Right lobe of liver (tissue), 4 donors: ENCODE measurements around the gene GNPDA1.
"Not testable (repeated sequence)": the region's sequence is repeated elsewhere in the genome, so short reads cannot be mapped to it uniquely, and the experiment has no call there.

ENCODE experiments used
- POLR2A ChIP-seq: fragments of 450-650 bp; IDR thresholded peaks from one replicate; pipeline ENCODE4 v1.6.1; 2017; ENCODE audit warnings: antibody characterized with exemption, mild to moderate bottlenecking
- TF ChIP-seq, protein P1 (sequence below), 4 donors: fragments of 200-600 bp in 3 of 4; fragments of 450-650 bp in 1 of 4; IDR thresholded peaks; one replicate each; pipeline versions ENCODE4 v1.5.1 to v1.8.0; 2016 to 2022; ENCODE audit warnings: antibody characterized with exemption in 4 of 4, mild to moderate bottlenecking in 2 of 4
- donor health status: DM: no; HTN: no; CAD: no.
- donor health status: DM: no; HTN: no; CAD: no.
- donor health status: DM: no; HTN: yes; CAD: no.

DNA sequence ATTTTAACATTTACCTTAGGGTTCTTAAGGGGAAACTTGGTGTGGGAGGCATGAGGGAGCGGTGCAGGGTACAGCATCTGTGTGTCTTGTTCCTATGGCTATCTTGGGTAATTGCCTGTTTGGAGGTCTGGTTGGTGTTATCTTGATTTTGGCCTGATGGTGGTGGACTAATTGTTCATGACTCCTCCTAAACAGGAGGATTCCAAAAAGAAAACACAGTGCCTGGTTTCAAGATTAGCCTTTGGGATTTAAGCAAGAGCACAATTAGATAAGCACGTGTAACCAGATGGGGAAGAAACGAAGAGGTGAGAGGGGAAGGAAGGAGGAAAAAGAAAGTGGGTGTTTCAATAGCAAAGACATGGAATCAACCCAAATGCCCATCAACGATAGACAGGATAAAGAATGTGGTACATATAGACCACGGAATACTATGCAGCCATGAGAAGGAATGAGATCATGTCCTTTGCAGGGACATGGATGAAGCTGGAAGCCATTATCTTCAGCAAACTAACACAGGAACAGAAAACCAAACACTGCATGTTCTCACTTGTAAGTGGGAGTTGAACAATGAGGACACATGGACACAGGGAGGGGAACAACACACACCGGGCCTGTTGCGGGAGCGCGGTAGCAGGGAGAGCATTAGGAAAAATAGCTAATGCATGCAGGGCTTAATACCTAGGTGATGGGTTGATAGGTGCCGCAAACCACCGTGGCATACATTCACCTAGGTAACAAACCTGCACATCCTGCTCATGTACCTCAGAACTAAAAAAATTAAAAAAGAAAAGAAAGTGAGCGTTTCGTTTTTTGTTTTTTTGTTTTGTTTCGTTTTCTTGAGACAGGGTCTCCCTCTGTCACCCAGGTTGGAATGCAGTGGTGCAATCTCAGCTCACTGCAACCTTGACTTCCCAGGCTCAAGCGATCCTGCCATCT, 21.1 kb upstream of the GNPDA1 start:
- TF ChIP-seq, protein P1, sequence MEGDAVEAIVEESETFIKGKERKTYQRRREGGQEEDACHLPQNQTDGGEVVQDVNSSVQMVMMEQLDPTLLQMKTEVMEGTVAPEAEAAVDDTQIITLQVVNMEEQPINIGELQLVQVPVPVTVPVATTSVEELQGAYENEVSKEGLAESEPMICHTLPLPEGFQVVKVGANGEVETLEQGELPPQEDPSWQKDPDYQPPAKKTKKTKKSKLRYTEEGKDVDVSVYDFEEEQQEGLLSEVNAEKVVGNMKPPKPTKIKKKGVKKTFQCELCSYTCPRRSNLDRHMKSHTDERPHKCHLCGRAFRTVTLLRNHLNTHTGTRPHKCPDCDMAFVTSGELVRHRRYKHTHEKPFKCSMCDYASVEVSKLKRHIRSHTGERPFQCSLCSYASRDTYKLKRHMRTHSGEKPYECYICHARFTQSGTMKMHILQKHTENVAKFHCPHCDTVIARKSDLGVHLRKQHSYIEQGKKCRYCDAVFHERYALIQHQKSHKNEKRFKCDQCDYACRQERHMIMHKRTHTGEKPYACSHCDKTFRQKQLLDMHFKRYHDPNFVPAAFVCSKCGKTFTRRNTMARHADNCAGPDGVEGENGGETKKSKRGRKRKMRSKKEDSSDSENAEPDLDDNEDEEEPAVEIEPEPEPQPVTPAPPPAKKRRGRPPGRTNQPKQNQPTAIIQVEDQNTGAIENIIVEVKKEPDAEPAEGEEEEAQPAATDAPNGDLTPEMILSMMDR (IDR thresholded peaks at IDR 0.05) = not testable (repeated sequence)
- TF ChIP-seq POLR2A = not testable (repeated sequence)
